GM18505 (cell line): ENCODE data around the gene KANK4.

Source experiments
- ATAC-seq: cut with Tn5 transposase; IDR thresholded peaks from one replicate; pipeline ENCODE4 v1.9.1; 2021; ENCODE audit not compliant: unreplicated experiment
- POLR2A ChIP-seq: IDR thresholded peaks from 4 replicates; pipeline ENCODE4 v1.6.1; 2011; ENCODE audit warnings: borderline replicate concordance; ENCODE audit not compliant: insufficient read depth, insufficient read length; ENCODE audit errors: extremely low read depth

KANK4 gene

DNA sequence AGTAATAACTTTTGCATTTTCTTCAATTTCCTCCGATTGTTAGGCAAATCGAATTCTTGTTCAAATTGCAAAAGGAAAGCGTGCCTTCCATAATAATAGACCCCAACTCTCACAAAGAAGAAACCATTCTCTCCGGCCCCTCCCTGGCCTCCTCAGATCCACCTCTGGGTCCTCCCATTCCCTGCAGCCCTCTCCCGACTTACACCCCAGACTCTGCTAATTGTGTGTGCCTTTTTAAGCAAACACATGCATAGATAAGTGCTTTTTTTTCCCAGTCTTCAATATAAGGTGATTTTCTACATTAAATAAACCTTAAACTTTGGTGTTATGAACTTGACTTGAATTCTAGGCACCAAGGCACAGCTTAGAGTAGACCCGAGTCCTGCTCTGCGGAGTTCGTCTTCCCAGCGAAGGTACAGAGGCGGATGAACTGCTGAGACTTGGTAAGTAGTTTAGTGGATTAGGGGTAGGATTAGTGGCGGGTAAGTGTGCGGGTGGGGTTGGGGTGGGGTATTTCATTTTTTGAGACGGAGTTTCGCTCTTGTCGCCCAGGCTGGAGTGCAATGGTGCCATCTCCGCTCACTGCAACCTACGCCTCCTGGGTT, 123.0 kb downstream of the KANK4 start:
- ATAC-seq: no peak
- no peak for TF ChIP-seq POLR2A

- no peak for ATAC-seq
- no peak for TF ChIP-seq POLR2A
Measured at GRCh38 chr1:62194651-62195544, 124.3 kb downstream of the KANK4 start, which contains the start of gene L1TD1. L1TD1 (plus strand) TSS chr1:62194849; CDS start chr1:62206629, 11,780 bp downstream.

GRCh38 chr1:62188111-62188510, 131.1 kb downstream of the KANK4 start:
- no peak for ATAC-seq
- no peak for TF ChIP-seq POLR2A

DNA sequence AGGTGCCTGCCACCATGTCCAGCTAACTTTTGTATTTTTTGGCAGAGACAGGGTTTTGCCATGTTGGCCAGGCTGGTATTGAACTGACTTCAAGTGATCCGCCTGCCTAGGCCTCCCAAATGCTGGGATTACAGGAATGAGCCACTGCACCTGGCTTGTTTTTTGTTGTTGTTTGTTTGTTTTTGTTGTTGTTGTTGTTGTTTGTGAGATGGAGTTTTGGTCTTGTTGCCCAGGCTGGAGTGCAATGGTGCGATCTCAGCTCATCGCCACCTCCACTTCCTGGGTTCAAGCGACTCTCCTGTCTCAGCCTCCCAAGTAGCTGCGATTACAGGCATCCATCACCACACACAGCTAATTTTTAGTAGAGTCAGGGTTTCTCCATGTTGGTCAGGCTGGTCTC, 131.7 kb downstream of the KANK4 start:
- ATAC-seq: no peak
- TF ChIP-seq POLR2A: no peak
